Bone marrow (tissue), 2 donors: ENCODE data around the gene HS6ST2.

Source experiments
- DNase-seq, 2 donors: peaks; one replicate each; lab custom pipeline; 2025; lab: John Stamatoyannopoulos, UW

Gene HS6ST2

DNA sequence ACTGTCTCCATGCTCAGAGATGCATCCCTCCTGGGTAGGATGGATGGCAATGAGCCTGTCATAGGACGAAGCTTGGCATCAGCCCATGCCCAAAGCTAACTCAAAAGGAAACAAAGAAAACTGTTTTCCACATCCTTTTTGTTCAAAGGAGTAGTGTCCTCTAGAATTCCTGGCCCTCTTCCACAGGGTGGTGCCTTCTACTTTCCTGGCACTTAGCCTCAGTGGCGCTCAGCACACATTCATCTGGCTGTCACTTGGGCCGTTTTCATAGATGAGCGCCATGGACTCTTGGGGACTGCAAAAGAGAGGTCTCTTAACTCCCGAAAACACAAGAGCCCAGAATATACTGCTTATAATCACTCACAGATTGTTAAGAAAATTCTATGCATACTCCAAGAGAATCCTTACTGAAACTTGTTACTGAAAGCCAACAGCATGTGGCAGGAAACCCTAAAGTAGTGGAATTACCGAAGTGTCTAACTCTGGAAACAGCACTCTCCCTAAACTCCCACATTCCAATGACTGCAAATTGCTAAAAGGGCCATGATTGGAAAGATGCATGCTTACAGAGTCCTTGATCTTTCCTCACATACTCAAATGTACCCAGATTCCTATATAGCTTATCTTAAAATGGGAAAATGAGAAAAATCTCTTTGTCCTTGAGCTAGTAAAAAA, 110.0 kb downstream of the HS6ST2 start:
- DNase-seq, result no peak

DNA sequence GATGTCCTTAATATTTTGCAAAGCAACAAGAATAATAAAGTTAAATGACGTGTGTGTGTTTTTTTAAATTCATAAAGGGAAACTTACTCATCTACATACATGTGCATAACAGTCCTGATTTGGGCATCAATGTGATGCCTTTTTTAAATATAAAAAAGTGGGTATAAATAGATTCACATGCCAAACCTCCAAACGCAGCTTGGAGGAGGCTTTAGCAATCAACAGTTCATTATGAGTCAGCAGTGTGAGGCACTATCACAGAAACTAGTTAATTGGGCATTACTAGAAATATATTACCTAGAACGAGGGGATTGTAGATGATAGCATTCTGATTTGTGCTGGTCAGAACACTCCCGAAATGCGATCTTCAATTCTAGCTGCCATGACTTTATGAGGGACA, 115.1 kb downstream of the HS6ST2 start:
- DNase-seq, result no peak

DNA sequence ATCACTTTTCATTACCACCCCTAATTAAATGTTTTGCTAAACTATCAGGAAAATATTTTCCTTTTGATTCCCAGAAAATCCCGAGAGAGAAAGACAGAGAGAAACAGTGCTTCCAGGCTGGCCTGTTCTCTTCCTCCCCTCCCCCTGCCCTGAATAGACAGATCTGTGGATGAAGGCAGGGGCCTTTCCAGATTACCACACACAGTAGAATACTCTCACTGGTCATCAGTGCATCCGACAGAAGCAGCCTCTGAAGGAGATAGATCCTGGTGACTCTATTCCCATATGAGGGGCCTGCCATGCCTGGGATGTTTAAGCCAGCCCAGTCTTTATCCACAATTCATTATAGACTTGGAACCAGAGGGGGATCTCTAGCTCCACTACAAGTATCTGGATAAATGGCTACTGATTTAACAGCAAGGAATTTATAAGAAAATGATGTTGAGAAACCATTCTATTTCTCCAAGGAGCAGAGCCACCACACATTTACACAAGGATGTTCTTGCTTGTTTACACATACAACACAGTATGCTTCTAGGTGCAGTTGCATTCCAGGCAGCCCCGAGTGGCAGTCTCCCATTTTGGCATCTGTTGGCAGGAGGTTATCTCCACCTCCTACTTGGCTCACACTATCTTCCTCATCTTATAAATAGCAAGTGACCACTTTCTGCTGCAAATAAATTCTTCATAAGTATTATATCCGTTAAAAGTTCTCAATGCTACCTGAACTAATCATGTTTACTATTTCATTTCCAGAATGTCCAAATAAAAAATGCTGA, 115.8 kb downstream of the HS6ST2 start:
- DNase-seq, result no peak

DNA sequence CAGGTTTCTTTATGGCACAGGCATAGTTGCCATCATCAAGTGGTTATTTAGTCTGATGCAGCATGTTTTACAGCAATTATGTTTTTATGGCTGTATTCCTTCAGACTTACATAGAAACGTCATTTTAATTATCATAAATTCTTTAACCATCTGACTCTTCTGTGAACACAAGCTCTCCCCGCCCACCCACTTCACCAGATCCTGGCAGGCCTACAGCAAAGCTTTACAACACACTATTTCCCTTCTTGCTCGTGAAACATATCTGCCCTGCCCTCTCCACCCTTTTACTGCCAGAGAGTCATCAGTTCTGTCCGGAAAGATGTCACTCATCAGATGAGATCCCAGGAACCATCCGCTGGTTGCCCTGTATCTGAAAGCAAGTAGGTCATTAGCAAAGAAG, 120.5 kb downstream of the HS6ST2 start:
- no peak for DNase-seq

DNA sequence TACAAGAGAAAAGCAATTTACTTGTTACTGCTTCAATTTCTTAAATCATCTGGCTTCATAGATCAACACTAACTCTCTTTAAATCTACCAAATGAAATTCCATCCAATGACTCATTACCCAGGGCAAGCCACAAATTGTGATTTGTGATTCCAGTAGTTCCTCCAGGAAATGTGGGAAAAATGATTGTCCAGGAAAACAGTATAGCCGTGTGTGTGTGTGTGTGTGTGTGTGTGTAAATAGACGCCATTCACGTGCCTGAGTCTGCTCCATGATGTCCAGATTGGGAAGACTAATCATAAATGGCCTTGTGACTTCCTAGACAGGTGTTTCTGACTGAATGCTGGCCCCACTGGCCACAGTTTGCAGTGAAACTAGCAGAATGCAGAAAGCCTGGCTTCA, 121.3 kb downstream of the HS6ST2 start:
- no peak for DNase-seq

DNA sequence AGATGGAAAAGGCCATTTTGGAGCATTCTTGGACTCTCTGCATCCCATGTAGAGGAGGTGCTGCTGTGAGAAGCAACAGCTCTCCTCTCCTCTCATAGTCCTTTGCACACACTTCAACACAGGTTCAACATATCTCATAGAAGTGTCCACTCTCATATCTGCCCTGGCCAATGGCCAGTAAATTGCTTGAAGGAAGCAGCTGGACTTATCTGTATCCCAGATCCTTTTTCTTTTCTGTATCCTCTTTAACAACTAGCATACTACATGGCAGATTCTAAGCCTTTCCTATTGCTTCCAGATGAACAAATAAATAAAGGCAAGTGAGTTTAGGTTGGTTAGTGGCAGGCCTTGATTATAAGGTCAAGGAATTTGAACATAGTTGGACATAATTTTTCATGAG, 122.0 kb downstream of the HS6ST2 start:
- no peak for DNase-seq

DNA sequence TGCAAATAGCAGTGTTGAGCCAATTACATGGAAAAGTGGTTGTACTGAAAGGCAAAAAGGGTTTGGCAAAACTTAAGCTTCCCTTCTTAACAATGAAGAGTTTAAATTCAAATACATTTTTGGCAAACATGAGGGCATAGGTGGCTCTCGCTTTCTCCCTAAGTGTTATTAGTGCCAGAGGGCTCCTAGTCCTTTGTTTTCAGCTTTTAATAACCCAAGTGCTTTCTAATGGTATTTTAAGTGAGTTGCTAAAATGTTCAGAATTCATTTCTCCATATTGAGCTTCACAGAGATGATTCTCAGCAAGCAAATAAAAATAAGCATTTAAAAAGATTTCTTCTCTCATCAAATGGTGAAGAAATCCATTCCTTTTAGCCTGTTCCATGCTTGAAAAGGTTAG, 123.7 kb downstream of the HS6ST2 start:
- no peak for DNase-seq

DNA sequence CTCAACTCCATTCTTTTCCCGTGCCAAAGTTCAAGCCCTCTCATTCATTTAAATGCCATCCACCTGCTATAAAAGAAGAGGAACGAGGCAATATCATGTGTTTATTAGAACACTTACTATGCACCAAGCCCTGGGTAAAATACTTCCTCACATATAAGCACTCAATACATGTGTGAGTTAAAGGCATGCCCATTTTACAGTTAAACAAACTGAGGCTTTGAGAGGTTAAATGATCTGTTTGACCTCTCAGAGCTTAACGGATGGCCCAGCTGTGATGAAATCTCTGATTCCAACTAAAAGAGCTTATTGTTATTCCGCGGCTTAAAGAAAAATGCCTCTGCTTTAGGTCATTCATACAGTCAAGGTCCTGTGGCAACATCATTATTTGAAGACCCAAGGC, 124.3 kb downstream of the HS6ST2 start:
- DNase-seq, result no peak

DNA sequence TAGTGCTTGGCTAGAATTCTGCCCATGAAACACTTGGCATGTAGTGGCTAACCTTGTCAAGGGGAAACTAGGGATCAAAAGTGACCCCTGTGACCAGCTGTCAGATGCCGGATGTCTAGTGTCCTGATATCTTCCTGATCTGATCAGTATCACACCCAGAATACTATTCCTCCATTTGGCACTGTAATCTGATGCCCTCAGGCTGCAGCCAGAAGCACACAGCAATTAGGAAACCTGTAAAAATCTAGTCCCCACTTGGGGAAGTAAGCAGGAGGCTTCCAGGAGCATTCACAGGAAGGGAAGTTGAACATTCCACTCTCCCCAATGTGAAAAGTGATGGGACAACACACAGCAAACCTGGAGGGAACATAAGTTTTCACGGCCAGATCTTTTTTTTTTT, 125.1 kb downstream of the HS6ST2 start:
- no peak for DNase-seq

DNA sequence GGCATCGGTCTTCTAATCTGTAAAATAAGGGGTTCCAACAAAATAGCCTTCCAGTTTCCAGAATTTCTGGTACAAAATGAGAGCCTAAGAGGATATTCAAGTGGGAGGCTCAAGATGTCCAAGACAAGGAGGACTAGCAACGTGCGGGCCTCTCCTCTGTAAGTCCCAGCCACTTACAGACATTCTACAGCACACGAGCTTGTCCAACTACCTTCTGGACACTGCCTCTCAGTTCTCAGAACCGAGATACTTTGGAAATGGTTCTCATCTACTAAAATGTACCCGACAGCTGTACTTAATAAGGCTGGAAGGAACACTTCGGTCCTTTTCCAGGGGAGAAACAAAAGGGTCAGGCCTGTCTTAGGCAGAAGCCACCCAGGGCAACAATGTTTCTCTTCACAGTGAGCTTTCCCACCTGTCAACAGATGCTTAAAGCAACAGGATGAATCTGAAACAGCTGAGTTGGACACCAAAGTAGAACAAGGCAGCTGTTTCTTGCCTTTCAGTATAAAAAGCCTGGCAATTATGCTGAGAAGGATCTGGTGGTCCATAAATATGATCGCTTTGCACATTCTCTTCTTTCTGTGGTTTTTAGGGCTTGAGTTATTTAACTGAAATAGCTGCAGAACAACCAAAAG, 127.0 kb downstream of the HS6ST2 start:
- no peak for DNase-seq

DNA sequence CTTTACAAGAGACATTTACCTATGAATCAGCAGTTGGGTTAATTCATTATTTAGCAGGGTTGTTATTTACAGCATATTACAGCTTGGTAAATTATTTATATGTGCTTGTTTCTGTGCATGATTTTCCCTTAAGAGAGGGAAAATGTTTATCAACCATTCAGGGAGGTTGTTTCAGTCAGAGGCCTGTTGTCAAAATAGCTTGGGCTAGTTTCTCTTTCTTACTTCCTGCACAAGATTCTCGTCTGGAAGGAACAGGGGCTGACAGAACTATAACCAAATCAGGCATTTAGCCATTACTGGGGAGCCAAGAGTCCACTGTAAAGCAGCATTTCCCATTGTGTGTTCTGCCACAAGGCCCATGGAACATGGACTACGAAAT, 135.8 kb downstream of the HS6ST2 start:
- DNase-seq, result no peak

DNA sequence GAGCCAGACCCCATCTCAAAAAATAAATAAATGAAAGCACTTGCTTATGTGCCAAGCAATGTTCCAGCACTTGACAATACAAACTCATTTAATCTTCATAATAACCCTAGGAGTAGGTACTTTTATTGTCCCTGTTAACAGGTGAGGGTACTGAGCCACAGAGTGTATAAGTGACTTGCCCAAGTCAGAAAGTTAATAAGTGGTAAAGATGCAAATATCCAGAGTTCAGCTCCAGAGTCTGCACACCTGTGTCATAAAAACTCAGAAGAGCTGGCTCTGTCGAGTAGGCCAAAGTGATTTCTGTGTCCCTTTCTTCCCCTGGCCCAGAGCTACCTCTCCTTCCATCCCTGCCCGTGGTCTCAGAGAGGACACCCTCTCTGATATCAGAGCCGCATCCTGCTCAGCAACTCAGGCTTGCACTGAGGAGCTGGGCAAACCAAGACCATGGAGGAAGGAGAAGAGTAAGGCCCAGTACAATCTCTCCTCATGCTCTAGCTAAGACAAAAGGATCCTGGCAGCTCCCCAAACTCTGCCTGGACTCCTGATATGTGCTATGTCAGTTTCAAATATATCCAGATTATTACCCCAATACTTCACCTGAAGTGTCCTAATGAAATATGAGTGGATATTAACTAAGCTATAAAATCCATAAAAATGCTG, 136.3 kb downstream of the HS6ST2 start:
- DNase-seq, result no peak

DNA sequence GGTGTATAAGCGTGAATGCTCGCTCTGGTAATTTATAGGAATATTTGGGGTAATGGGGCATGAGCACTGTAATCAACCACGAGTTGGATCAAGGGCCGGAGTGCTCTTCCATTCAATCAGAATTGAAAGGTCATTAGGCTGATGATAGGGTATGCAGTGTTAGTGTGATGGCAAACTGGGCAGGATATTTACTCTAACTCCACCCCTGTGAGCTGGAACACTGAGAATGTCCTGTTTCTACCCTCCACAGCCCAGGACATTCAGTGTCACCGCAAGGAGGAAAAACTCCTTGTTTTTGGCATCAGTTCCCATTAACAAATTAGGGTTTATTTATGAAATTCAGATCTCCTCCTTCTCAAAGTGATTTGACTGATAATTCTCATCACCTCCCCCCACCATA, 137.8 kb downstream of the HS6ST2 start:
- DNase-seq, result no peak

DNA sequence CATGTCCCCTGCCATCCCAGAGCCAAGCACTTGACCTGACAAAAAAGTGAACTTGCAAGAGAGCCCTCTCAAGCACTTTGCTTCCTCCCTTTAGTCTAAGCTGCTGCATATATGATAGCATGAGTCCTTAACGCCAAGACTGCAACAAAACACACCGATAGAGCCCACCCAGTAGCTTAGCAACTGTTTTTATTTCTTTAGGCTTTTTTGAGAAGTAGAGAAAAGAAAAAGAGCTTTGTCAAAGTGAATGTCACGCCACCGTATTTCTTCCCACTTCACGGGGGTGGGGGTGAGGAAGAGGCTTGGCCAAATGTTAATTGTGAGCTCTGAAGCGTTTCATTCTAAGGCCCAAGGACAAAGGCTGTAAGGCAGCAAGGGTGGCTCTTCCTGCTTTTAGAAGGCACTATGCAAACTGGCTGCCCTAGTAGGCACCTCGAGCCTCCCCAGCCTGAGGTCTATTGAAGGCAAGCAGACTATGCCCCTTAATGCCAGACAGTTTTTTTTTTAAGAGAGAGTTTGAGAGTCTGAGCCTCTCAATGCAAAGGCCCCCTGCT, 138.6 kb downstream of the HS6ST2 start:
- DNase-seq, result no peak

DNA sequence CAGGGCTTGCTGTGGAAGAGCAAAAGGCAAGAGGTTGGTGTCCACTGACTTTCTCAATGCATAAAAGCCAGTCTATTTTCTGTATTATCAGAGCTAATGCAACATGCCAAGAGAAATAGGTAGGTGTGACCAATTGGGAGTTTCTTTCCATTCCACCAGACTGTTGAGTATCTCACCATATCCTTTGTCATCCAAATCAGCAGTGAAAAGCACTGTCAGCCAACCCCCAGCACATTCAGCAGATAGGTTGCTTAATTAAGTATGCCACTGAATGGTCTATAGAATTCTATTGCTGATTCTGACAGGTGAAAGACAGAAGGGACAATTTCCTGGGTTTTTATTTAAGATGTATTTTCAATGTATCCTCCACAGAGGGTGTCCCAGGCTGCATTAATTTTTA, 139.8 kb downstream of the HS6ST2 start:
- DNase-seq, result no peak

DNA sequence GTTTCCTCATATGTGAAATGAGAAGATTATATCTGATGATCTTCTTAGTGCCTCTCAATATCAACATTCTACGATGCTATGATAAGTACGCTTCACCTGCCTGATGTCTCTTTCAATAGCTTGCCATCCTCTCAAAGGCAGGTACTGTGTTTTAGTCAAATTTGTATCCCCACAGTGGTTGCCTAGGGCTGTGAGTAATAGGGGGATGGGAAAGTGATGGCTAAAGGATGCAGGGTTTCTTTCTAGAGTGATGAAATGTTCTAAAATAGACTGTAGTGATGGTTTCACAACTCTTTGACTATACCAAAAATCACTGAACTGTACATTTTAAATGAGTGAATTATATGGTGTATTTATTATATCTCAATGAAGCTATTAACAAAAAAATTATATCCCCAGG, 142.8 kb downstream of the HS6ST2 start:
- no peak for DNase-seq

DNA sequence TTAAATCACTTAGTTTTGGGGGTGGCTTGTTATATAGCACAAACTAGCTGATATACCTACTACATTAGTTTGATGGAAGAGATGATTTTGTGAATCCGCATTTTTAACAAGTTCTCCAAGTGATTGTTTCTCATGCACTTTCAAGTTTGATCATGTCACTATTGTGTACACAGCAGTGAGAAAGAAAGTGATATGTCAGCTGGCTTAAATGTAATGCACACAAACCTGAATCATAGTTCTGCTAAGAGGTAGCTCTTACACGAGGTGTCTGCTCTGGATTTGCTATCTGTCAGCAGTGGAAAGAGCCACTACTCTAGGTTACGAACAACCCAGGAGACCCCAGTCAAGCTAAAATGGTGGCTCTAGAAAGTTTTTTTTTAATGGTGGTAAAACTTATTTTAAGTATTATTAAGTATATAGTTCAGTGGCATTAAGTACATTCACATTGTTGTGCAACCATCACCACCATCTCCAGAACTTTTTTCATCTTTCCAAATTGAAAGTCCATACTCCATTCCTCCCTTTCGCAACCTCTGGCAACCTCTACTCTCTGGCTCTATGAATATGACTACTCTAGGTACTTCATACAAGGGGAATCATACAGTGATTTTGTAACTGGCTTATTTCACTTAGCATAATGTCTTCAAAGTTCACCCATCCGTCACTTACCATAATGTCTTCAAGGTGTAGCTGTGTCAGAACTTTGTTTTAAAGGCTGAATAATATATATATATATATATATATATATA, 147.3 kb downstream of the HS6ST2 start:
- DNase-seq, result no peak

DNA sequence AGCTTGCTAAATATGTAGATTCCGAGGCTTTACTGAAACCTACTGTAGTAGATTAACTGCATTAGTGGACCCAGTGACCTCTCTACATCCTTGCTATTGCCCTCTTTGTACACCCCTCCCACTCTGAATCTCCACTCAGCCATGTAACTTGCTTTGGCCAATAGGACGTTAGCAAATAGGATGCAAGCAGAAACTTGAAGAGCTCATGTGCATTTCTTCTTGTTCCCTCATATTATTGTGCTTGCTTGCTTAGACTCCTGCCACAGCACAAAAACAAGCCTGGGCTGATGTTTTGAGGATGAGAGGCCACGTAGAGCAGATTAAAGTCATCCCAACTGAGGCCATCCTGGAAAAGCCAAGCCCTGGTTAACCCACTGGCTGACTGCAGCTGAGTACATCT, 147.9 kb downstream of the HS6ST2 start:
- DNase-seq, result no peak

DNA sequence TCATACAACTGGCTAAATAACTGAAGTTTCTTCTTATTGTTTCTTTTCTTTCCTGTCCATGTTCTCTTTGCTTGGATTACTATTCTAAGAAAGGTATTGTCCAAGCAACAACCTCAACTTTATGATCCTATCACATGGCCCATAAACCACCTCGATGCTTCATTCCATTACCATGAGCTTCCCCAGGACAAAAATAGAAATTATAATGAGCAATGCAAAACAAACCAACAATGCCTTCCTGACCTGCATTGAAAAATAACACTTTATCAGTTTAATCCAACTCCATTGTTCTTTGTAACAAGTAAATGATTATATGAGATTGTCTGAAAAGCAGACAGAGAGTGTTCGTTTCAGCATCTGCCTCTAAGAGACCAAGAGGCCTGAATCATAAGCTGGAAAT, 148.8 kb downstream of the HS6ST2 start:
- DNase-seq, result no peak

DNA sequence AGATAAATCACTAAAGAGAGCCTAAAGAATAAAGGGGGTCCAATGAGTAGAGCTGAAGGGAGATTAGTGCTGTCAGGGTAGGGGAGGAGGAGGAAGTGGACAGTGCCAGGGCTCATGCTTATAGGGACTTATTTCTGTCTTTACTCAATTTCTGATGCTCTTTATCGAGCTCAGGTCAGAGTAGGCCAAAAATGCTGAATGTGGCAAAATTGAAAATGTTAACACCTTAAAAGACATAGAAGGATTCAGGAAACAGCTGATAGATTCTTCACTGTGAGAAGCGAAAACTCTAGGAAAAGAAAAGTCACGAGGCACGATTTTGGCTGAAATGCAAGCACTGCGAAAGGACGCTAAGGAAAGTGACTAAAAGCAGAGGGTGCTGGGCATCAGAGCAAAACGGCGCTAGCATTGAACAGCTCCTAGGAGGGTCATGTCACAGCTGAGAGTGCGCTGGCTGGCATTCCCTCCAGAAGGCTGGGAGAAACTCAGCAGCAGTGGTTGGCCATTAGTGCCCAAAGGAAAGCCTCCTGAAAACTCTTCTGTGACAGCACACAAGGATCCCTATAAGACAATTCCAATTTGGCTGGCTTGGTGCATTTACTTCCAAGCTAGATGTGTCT, 150.9 kb downstream of the HS6ST2 start:
- DNase-seq, result no peak

DNA sequence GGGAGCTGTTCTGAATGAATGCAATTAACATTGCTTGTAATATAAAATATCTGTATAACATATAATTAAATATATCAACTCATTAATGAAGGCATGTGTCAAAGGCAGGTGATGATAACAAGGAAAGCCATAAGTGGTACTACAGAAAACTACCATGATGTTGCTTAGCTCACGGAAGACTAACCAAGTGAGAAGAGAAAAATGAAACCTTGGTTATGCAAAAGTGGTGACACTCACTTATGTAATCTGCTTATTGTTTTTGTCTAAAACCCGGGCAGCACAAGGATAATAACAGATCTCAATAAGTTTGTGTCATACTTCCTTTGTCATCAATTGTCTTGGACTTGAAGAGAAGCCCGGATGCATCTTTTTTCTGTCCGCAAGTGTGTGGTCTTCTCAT, 156.4 kb downstream of the HS6ST2 start:
- no peak for DNase-seq
